ENCODE data around the gene ANKEF1. TPM values are rescaled to one million over a fixed set of nuclear protein-coding genes. Genes with fewer than 3 reads are reported as not detected.

The ANKEF1 gene
- total and polyA plus RNA-seq, 2 experiments from 2014 or later, result 4.7 to 9.7 TPM

GRCh38 chr20:10042086-10042485 lies 7.3 kb downstream of the ANKEF1 start (continued):
- TF ChIP-seq, protein P1, sequence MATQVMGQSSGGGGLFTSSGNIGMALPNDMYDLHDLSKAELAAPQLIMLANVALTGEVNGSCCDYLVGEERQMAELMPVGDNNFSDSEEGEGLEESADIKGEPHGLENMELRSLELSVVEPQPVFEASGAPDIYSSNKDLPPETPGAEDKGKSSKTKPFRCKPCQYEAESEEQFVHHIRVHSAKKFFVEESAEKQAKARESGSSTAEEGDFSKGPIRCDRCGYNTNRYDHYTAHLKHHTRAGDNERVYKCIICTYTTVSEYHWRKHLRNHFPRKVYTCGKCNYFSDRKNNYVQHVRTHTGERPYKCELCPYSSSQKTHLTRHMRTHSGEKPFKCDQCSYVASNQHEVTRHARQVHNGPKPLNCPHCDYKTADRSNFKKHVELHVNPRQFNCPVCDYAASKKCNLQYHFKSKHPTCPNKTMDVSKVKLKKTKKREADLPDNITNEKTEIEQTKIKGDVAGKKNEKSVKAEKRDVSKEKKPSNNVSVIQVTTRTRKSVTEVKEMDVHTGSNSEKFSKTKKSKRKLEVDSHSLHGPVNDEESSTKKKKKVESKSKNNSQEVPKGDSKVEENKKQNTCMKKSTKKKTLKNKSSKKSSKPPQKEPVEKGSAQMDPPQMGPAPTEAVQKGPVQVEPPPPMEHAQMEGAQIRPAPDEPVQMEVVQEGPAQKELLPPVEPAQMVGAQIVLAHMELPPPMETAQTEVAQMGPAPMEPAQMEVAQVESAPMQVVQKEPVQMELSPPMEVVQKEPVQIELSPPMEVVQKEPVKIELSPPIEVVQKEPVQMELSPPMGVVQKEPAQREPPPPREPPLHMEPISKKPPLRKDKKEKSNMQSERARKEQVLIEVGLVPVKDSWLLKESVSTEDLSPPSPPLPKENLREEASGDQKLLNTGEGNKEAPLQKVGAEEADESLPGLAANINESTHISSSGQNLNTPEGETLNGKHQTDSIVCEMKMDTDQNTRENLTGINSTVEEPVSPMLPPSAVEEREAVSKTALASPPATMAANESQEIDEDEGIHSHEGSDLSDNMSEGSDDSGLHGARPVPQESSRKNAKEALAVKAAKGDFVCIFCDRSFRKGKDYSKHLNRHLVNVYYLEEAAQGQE (IDR thresholded peaks at IDR 0.05; ENCODE audit: unreplicated experiment), result no peak
- no peak for TF ChIP-seq ZNF114 (CRISPR knock-in tag; IDR thresholded peaks at IDR 0.05)

- peaks cover 7% of the 10 kb centered on the region; the same call in 2 of the 3 replicates for H3K4me1 Mint-ChIP-seq
Measured at GRCh38 chr20:10047427-10047826, 12.6 kb downstream of the ANKEF1 start.

DNA sequence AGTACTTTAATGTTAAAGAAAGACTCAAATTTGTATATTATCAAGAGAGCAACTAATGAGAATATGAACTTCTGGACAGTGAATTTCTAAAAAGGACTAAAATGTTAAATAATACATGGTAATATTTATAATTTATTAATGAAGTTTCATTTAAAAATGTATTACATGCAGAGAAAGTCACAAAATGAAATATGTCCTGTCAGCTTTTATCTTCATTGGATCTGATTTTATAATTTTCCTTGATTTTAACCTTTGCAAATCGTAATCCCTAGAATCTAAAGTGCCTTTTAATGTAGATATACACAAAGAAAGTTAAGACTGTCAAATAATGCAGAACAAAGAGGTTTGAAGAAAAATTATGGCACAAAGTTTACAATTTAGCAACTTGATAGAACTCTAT lies 16.4 kb downstream of the ANKEF1 start:
- Histone ChIP-seq H3K9me2 (ENCODE audit: insufficient read depth) (peaks cover 4% of the 10 kb centered on the region; the same call in 1 of the 2 replicates), H3K36me3 (ENCODE audit: insufficient read depth) (no peaks in the 10 kb centered on the region), H3K27ac (ENCODE audit: low read depth) (no peak overlapping the region), H3K4me2 (no peak overlapping the region), H3K27me3 (ENCODE audit: insufficient read depth) (no peaks in the 10 kb centered on the region), H3K4me1 (ENCODE audit: insufficient read depth) (no peaks in the 10 kb centered on the region), H4K20me1 (replicated peaks; ENCODE audit: insufficient read depth) (no peaks in the 10 kb centered on the region), H2AFZ (no peak overlapping the region), H3F3A (replicated peaks; ENCODE audit: low read depth) (no peaks in the 10 kb centered on the region), H3K79me2 (replicated peaks; ENCODE audit: insufficient read depth) (no peaks in the 10 kb centered on the region), H3K4me3 (no peak overlapping the region)
- no peaks in the 10 kb centered on the region for H3K9me3 Mint-ChIP-seq
- DNase-seq (ENCODE audit: low spot score) (no peak), ATAC-seq (no peak)
- TF ChIP-seq ZNF331 (CRISPR knock-in tag; IDR thresholded peaks at IDR 0.05; ENCODE audit: low read depth), result no peak
- no peak for TF ChIP-seq STAT1 (IDR thresholded peaks at IDR 0.05; ENCODE audit: unreplicated experiment)
- no peak for TF ChIP-seq ETS1 (IDR thresholded peaks at IDR 0.05)
- TF ChIP-seq, protein P2, sequence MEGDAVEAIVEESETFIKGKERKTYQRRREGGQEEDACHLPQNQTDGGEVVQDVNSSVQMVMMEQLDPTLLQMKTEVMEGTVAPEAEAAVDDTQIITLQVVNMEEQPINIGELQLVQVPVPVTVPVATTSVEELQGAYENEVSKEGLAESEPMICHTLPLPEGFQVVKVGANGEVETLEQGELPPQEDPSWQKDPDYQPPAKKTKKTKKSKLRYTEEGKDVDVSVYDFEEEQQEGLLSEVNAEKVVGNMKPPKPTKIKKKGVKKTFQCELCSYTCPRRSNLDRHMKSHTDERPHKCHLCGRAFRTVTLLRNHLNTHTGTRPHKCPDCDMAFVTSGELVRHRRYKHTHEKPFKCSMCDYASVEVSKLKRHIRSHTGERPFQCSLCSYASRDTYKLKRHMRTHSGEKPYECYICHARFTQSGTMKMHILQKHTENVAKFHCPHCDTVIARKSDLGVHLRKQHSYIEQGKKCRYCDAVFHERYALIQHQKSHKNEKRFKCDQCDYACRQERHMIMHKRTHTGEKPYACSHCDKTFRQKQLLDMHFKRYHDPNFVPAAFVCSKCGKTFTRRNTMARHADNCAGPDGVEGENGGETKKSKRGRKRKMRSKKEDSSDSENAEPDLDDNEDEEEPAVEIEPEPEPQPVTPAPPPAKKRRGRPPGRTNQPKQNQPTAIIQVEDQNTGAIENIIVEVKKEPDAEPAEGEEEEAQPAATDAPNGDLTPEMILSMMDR (conservative IDR thresholded peaks at IDR 0.05; ENCODE audit: low read depth in 2 of 2), result no peak
- TF ChIP-seq EZH2 (IDR thresholded peaks at IDR 0.05; ENCODE audit: low read depth, unreplicated experiment), result no peak
- no peaks in the 10 kb centered on the region; the same call in 2 of the 3 replicates for H3K36me3 Mint-ChIP-seq (ENCODE audit: low read depth)
- H3K27ac Mint-ChIP-seq, result no peak overlapping the region
- H3K27me3 Mint-ChIP-seq (ENCODE audit: insufficient read depth, low read depth, poor library complexity), result no peaks in the 10 kb centered on the region
- peaks cover 7% of the 10 kb centered on the region; the same call in 2 of the 3 replicates for H3K4me1 Mint-ChIP-seq
- no peak overlapping the region for H3K4me3 Mint-ChIP-seq

More at GRCh38 chr20:10047427-10047826, 12.6 kb downstream of the ANKEF1 start:
- no peak overlapping the region for H3K4me3 Mint-ChIP-seq
- DNase-seq (ENCODE audit: low spot score) (peak; percentile 80), ATAC-seq (peak; percentile 96)
- Histone ChIP-seq H3K4me1 (ENCODE audit: insufficient read depth) (no peaks in the 10 kb centered on the region), H3K9me2 (ENCODE audit: insufficient read depth) (no peaks in the 10 kb centered on the region), H2AFZ (no peak overlapping the region), H3K4me2 (no peak overlapping the region), H3F3A (replicated peaks; ENCODE audit: low read depth) (no peaks in the 10 kb centered on the region), H4K20me1 (replicated peaks; ENCODE audit: insufficient read depth) (no peaks in the 10 kb centered on the region), H3K36me3 (ENCODE audit: insufficient read depth) (no peaks in the 10 kb centered on the region), H3K27me3 (ENCODE audit: insufficient read depth) (no peaks in the 10 kb centered on the region), H3K27ac (ENCODE audit: low read depth) (no peak overlapping the region), H3K4me3 (no peak overlapping the region), H3K79me2 (replicated peaks; ENCODE audit: insufficient read depth) (no peaks in the 10 kb centered on the region)
- H3K27me3 Mint-ChIP-seq (ENCODE audit: insufficient read depth, low read depth, poor library complexity), result no peaks in the 10 kb centered on the region
- no peaks in the 10 kb centered on the region for H3K9me3 Mint-ChIP-seq
- H3K27ac Mint-ChIP-seq, result no peak overlapping the region
- H3K36me3 Mint-ChIP-seq (ENCODE audit: low read depth), result no peaks in the 10 kb centered on the region
- TF ChIP-seq, protein P2 (conservative IDR thresholded peaks at IDR 0.05; ENCODE audit: low read depth in 2 of 2), result peak; percentile 55 to 64
- TF ChIP-seq EZH2phosphoT487 (IDR thresholded peaks at IDR 0.05; ENCODE audit: unreplicated experiment), result no peak
